Measurements from ENCODE around the gene CNTN1.

- no peak for TF ChIP-seq CTCF (conservative IDR thresholded peaks at IDR 0.05)
- TF ChIP-seq ZFX (IDR thresholded peaks at IDR 0.05): no peak
These were observed 266.8 kb downstream of the CNTN1 start for GRCh38 chr12:40959041-40959440.
